Head of caudate nucleus (tissue), 42 donors: Measurements from ENCODE around the gene DYNC2LI1.
"Not testable (repeated sequence)": the region's sequence is repeated elsewhere in the genome, so short reads cannot be mapped to it uniquely, and the experiment has no call there.

ENCODE experiments used
- DNase-seq, 42 donors: peaks; one replicate each; pipeline versions ENCODE4 v3.0.0 to v3.0.0-alpha.2; 2020 to 2021; ENCODE audit warnings: mixed read lengths in 7 of 42
- intact Hi-C: fragments of 100-400 bp; cut with DNase I; formaldehyde crosslinking; loops from one replicate; pipeline ENCODE4 v1.15.0; 2022

The DYNC2LI1 gene

DNA sequence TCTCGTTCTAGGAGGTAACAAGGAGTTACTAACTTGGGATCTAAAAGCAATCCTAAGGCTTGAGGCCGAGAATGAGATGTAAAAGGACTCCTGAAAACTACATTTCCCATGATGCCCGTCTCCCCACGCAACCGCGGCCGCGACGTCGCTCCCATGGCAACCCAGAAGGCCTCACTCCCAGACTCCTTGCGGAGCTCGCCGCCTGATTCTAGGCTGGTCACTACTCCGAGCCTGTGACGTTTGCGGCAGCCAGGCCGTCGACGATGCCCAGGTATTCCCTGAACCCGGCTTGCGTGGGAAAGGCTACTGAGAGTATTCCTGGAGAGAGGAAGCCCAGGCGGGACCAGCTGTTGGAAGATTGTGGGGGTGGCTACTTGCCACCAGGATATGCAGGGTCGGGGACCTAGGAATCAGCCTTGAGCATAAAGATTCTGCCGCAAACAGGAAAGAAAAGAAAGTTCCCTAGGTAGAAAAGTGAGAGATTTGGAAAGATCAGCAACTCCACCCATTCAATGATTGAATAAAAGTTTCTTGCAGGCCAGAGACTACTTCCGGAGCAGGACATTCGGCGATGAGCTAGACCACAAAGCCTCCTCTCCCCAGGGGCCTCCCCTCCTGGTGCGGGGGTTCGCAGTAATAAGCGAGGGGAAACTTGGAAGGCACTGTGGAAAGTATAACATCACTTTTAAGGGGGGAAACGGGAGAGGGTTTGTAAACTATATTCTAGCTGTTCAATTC is at the start of gene DYNC2LI1:
TSS of gene DYNC2LI1 (plus strand) at position 164 of the 738 bp plus-strand sequence. CDS start at position 264, 100 bp downstream.
- intact Hi-C loops: no loop called here

DNA sequence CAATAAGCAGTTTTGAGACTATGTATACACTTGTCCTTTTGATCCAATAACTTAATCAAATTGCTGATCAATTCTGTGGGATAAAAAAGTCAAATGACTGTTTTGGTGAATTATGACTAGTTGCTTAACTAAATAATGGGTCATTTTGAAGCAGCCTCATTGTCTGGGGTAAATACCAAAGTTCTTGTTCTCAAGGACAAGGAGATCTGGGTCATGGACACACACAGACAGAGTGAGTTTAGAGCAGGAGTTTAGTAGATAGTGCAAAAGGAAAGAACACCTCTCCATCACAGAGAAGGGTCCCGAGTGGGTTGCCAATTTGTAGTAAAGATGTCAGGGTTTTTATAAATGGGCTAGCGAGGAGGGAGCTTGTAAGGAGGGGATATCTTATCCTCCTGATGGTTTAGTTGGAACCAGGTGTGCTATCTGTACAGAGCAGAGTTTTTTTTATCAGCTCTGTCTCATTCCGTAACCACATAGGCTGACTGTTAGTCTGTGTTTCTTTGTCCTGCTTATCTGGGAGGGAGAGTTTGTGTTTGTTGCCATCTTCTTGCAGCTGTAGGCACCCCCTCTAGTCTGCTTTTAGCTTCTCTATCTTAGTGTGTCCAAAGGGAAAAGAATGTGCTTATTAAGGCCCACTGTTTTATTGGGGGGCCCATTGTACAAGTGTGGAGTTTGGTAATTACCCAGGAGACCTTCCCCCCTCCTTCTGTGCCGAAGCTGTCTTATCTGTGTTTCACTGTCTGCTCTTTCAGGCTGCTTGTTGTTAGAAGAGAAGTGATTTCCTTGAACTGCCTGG is 48.9 kb upstream of the DYNC2LI1 start:
- no peak for DNase-seq
- intact Hi-C loops: no loop called here

More for the DNA sequence above, at the start of gene DYNC2LI1:
- DNase-seq: peak; percentile 79 to 96 (median 90)

DNA sequence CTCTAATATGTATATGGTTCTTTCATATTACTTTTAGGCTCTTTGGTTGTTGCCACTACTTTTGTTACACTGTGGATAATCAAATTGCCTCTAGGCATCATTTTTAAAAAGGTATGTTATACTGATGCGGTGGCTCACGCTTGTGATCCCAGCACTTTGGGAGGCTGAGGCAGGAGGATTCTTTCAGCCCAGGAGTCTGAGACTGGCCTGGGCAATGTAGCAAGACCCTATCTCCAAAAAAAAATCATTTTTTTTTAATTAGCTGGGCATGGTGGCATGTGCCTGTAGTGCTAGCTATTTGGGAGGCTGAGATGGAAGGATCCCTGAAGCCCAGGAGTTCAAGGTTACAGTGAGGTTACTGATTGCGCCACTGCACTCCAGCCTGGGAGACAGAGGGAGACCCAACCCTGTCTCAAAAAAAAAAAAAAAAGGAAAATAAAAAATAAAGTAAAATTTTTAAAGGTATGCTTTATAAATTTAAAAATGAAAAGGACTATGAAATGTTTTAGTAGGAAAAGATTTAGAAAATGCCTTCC is 48.1 kb upstream of the DYNC2LI1 start:
- intact Hi-C loops: no loop called here
- DNase-seq: no peak

DNA sequence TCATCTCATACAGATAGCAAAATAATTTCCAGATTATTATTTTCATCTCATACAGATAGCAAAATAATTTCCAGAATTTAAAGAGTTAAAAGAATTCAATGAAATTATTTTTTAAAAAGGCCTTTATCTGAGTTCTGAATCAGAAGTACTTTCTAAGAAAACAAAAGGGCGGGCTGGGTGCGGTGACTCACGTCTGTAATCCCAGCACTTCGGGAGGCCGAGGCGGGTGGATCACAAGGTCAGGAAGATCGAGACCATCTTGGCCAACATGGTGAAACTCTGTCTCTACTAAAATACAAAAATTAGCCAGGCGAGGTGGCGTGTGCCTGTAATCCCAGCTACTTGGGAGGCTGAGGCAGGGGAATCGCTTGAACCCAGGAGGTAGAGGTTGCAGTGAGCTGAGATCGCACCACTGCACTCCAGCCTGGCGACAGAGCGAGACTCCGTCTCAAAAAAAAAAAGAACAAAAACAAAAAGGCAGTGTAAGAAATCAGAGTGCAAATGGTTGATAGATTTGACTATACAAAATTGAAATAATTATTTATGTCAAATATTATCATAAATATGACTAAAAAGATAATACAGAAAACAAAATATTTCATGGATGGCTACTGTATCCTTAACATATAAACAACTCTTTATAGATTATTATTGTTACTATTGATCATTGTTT is 46.7 kb upstream of the DYNC2LI1 start:
- DNase-seq, intact Hi-C loops: not testable (repeated sequence)

DNA sequence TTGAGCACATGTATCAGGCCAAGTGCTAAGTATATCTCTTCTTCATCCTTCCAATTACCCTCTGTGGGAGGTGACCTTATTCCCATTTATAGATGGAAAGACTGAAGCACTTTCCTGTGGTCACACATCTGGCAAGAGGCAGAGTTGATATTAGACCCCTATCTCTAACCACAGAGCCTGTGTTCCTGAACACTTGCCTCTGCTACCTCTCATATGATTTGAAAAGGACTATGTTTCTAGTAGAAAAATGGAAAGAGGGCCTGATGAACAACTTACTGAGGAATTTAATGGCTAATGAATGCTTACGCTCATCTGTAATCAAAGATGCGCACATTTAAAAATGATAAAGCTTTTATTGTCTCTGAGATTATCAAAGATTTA is 46.2 kb upstream of the DYNC2LI1 start:
- intact Hi-C loops: no loop called here
- DNase-seq: no peak

DNA sequence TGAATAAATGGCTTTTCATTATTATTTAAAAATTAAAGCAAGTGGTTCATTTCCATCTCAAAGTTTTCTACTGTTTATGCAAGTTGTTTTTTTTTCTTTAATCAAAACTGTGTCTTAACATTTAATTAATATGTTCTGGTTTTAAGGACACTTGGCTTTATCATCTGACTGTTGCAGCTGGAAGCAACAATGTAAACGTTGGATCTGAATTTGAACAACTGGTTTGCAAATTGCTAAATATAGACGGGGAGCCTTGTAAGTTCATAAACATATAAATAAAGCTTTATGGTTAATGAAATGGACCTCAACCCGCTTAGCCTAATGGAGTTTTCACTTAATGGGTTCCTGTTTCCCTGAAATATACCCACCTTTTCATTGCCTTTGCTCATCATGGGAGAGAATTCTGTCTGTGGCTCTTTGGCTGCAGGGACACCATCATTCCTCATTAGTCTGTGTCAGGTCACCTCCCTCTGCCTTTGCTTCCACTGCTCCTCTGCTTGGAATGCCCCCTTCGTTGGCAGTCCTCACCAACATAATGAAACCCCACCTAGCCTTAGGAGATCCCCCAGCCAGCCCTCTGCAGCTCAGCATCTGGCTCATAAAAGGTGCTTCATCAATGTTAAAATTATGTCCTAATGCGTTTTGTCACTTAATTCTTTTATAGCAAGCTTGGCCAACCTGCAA is 44.2 kb upstream of the DYNC2LI1 start:
- intact Hi-C loops: no loop called here
- DNase-seq: no peak

DNA sequence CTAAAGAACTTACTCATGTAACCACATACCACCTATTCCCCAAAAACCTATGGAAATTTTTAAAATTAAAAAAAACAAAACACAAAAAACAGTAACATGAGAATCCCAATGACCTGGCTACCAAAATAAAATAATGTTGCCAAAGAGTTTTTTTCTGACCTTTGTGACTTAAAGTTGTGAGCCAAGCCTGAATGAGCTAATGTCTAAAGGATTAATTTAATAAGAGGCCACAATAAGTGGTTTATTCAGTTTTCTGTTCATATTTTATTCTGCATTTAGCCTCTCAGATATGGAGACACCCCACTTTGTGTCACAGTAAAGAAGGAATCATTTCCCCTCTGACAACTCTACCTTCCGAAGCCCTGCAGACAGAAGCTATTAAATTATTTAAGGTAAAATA is 42.6 kb upstream of the DYNC2LI1 start:
- no peak for DNase-seq
- intact Hi-C loops: no loop called here

DNA sequence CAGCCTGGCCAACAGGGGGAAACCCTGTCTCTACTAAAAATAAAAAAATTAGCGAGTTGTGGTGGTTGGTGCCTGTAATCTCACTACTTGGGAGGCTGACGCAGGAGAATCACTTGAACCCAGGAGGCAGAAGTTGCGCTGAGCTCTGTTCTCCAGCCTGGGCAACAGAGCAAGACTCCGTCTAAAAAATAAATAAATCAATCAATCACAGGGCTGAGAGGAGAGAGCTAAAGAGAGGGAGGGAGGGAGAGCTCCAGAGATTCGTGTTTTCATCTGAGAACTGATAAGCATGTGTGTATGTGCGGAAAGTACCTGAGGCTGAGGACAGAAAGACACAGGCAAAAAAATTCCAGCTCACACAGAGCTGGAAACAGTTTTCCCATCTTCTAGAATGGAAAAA is 37.2 kb upstream of the DYNC2LI1 start:
- intact Hi-C loops: no loop called here
- no peak for DNase-seq

DNA sequence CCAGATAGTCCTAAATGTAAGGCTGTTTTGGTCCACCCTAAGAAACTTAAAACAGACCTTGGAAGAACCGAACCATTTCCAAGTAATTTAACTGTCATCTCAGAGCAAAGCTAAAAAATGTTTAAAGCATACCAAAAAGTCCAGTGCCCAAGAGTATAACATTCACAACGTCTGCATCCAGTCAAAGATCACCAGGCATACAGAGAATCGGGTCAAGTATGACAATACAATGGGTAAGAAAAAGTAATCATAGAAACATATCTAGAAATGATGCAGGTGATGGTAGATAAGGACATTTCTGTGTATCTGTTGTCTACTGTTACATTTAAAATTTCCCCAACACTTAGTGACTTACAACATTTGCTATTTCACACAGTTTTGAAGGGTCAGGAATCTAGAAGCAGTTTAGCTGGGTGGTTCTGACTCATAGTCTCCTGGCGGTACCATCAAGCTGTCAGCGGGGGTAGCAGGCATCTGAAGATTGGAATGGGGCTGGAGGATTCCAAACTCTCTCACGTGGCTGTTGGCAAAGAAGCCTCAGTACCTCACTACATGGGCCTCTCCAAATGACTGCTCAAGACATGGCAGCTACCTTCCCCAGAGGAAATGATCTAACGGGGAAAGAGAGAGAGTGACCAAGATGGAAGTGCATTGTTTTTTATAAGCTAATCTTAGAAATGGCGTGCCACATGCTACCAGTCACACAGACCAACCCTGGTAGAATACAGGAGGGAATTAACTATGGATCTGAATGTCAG is 36.6 kb upstream of the DYNC2LI1 start:
- no peak for DNase-seq
- intact Hi-C loops: no loop called here

DNA sequence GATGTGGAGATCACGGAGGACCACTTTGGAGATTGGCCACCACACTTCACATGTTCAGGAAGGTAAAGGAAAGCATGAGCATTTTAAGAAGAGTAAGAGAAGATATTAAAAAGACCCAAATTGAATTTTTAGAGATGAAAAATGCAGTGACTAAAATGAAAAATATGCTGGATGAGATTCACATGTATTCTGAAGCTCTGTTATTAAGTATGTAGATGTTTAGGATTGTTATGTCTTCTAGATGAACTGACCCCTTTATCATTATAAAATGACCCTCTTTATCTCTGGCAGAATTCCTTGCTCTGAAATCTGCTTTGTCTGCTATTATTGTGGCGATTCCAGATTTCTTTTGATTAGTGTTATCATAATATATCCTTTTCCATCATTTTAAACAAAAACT is 36.0 kb upstream of the DYNC2LI1 start:
- intact Hi-C loops: no loop called here
- no peak for DNase-seq

DNA sequence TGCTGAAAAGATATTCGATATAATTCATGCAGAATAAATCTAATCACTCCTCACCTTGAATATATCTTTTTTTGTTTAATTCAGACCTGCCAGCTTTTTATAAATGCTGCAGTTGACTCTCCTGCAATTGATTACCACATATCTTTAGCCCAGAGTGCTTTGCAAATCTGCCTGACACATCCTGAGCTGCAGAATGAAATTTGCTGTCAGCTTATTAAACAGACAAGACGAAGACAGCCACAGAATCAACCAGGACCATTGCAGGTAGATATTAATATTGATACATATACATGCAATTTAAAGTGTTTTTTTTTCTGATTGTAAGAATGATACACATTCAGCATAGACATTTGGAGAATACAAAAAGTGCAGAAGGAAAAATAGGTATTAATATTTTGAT is 35.6 kb upstream of the DYNC2LI1 start:
- peak in 1 of 42 donors; percentile 10 for DNase-seq
- intact Hi-C loops: no loop called here

DNA sequence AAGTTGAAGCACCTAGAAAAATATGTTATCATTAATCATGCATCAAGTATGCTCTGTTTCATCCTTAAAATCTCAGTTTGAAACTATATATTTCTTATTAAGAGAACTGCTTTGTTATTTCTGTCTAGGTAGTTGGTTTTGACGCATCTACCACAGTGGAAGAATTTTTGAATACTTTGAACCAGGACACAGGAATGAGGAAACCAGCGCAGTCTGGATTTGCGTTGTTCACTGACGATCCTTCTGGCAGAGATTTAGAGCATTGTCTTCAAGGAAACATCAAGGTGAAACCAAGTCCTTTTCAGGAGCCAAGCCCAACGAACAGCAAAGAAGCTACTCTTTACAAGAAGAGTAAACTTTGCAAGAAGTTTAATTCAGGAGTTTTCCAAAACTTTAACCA is 30.1 kb upstream of the DYNC2LI1 start:
- intact Hi-C loops: no loop called here
- DNase-seq: no peak

DNA sequence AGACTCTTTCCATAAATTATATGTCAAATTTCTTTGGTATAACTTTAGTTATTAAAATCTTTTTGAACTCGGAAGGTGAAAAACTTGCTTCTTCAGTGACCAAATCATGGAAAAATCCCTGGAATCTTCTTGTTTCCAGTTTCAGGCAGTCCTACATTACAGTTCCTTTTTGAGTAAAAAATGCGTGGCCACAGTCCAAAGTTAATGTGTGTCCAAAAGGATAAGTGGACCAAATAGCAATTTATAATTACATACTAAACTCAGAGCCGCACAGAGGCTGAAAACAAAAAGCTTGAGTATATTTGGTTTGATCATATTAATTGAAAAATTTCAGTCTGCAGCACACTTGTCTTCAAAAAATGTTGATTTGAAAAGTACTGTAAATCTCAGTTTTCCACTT is 28.4 kb upstream of the DYNC2LI1 start:
- no peak for DNase-seq
- intact Hi-C loops: no loop called here

DNA sequence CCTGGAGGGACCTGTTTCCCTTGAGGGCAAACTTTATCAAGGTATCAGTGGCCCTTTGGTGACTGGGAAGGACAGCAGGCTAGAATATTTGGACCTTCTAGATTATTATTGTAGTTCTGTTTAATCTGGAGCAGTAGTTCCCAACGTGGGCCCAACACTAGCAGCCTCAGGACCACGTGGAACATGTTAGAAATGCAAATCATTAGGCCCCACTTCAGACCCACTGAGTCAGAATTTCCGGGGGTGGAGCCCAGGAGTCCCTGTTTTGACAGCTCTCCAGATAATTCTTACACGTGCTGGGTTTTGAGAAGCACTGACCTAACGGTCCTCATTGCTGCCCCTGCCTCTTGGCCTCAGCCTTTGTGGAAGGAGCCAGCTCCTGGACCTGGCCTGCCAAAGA is 25.5 kb upstream of the DYNC2LI1 start:
- intact Hi-C loops: no loop called here
- DNase-seq: no peak

DNA sequence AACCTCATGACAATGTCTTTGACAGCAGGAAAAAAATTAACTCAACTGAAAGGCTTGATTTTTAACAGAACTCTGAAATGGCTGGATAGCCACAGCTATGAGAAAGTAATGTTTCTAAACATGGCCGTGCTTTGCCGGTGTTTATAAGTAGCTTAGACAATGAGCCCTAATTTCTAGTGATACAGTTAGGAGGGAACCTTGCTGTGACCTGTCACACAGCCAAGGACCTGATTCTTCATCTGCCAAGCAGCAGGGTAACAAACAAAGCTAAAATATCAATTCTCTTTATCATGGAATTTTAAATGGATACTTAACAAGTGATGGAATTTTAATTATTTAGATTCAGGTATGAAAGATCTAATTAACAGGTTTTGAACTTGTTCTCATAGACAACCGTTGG is 24.3 kb upstream of the DYNC2LI1 start:
- no peak for DNase-seq
- intact Hi-C loops: no loop called here

DNA sequence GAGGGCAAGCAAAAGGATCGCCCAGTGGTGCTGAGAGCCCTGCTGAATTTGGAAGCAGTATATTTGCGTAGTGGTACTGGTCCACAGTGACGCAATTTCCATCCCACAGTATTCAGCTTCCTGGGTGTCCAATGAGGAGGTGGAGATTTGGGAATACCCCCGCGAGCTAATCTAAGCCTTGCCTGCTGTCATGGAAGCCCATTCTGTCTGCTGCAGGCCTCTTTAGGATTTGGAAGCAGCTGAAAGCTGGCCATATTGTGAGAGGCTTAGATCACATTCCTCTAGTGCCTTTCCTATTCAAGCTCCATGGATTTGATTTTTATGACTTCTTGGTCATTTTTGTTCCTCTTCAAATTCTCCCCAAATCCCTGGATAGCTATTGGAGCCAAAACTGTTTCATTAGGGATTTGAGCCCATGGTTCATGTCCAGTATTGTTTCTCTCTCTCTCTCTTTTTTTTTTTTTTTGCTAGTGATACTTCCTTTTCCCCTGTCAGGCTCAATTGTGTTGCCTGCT is 22.3 kb upstream of the DYNC2LI1 start:
- intact Hi-C loops: no loop called here
- DNase-seq: no peak

DNA sequence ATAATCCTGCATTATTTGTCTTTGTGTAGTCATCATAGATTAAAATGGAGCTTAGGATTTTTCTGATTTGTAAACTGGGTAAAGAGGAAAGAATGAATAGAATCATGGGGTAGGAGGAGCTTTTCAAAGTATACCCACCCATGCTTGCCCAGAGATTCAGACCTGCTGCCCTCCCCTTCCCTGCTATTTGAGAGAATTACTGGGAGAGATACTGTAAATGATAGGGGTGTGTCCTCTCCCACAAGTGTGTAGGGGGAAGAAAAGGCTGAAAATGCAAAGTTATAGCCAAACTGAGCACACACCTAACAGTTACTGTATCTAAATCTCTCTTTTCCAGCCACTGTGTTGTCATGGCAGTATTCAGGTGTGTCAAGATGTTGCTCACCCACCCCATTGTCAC is 21.5 kb upstream of the DYNC2LI1 start:
- intact Hi-C loops: no loop called here
- no peak for DNase-seq

DNA sequence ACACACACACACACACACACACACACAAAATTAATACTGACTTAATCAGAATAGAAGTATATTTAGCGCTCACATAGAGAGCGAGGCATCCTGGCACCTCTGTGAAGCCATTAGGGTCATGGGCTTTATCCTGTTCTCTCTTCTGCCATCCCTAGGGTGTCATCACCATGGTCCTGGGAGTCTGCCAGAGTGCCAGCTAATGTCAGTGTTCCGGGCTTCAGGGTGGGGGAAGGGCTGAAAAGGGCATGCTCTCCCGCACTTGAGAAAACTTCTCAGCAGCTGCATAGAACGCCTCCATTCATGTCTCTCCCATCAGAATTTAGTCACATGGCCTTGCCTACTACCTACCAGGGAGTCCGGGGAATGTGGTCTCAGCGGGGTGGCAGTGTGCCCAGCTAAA is 19.7 kb upstream of the DYNC2LI1 start:
- peak in 12 of 42 donors; percentile 6 to 43 (median 24) for DNase-seq
- intact Hi-C loops: no loop called here
